GM18499 (cell line): Measurements from ENCODE around the gene HOXD10.

Source experiments
- ATAC-seq: cut with Tn5 transposase; IDR thresholded peaks from one replicate; pipeline ENCODE4 v1.9.1; 2021; ENCODE audit warnings: moderate number of reproducible peaks; ENCODE audit not compliant: insufficient read depth, unreplicated experiment

The HOXD10 gene

DNA sequence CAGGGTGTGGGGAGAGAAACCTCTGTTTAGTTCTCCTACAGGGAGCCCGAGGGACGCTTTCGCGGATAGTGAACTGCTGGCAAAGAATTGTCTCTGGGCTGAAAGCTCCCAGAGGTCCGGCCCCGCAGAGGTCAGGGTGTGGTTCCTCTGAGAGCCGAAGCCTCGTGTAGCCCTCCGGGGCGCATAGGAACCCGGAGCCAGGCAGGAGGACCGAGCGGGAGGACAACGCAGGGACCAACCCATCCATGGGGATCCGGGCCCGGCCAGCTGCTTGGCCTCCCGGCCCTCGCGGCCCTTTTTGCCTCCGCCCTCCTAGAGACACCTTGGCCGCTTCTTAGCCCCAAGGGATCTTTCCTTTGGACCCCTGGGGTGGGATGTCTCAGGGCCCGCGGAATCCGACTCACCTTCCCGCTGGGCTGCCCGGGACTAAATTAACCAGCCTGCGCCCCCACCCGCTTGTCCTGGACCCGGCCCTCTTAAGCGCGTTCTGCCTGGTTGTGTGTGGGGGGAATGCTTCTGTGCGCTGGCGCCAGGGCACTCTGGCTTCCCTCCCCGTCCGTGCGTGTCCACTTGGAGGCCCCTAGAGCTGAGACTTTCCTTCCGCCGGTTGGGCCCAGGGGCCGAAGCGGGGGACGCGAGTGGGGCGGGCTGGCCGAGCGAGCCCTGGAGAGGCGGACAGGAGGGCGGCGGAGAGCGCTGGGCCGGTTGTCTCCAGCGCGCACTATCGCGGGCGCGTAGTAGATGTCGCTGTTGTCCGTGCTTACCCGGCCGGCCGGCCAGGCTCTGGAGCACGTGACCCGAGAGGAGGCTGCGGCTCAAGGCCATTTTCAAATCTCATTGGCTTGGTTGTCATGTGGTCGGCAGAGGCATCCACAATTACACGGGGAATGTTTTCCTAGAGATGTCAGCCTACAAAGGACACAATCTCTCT is at the start of gene HOXD10:
Gene HOXD10 (plus strand): TSS at position 896 of the 931 bp plus-strand sequence. CDS start 56 bp downstream, outside the sequence.
- no peak for ATAC-seq

GRCh38 chr2:176067589-176068418 is 48.8 kb upstream of the HOXD10 start:
- ATAC-seq: no peak

- no peak for ATAC-seq
Measured at GRCh38 chr2:176068419-176068832, 48.2 kb upstream of the HOXD10 start.

DNA sequence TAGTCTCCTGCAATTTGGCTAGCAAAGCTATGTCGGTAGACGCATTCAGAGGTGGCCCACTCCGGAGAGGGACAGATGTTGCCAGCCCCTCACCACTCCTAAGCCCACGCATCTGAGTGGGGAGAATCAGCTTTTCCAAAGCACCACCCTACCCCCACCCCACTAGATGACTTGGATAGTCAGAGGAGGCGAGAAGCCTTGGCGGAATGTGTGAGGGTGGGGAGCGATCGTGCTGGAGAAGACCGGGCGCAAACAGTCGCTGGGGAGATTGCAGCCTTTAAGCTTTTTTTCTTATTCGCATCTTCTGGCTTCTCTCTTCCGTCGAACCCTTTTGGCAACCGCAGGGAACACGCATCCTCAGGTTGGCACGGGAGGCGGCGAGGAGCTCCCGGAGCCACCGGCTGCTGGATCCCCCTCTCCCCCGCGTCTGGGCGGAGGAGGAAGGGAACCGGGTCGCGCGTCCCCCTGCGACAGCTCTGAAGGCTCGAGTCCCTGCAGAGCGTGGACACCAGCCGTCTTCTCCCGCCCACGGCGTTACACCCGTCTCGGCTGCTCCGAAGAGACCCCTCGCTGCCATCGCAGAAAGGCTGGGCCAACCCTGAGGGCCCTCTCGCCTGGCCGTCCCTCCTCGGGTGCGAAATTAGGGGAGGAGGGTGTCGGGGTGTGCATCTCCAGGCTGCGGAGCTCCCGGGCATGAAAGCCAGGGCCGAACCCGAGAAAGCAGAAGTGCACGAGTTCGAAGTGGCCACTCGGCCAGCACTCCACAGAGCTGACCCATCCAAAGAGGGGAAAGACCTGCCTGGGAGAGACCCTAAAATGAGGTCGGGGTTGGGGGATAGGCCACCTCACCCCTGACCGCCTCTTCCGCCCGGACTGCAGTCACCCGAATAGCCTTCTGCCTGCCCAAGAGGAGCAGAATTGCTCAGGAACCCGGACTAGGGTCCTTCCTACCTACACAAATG is 45.0 kb upstream of the HOXD10 start:
- ATAC-seq: no peak

DNA sequence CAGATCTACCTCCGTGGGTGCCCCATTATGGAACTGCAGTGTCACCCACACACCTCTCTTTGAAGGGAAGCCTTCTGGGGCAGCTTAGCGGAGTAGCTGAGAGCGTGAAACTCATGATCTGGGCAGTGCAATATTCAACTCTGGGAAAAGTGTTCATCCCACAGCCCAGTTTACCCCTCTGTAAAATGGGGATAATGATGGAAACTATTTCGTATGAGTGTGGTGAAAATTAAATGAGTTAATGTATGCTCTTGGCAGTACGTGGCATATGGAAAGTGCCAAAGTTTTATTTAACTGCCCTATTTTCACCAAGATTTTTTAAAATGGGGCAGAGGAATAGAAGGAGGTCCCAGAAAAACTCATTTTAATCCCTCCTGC is 44.3 kb upstream of the HOXD10 start:
- no peak for ATAC-seq

DNA sequence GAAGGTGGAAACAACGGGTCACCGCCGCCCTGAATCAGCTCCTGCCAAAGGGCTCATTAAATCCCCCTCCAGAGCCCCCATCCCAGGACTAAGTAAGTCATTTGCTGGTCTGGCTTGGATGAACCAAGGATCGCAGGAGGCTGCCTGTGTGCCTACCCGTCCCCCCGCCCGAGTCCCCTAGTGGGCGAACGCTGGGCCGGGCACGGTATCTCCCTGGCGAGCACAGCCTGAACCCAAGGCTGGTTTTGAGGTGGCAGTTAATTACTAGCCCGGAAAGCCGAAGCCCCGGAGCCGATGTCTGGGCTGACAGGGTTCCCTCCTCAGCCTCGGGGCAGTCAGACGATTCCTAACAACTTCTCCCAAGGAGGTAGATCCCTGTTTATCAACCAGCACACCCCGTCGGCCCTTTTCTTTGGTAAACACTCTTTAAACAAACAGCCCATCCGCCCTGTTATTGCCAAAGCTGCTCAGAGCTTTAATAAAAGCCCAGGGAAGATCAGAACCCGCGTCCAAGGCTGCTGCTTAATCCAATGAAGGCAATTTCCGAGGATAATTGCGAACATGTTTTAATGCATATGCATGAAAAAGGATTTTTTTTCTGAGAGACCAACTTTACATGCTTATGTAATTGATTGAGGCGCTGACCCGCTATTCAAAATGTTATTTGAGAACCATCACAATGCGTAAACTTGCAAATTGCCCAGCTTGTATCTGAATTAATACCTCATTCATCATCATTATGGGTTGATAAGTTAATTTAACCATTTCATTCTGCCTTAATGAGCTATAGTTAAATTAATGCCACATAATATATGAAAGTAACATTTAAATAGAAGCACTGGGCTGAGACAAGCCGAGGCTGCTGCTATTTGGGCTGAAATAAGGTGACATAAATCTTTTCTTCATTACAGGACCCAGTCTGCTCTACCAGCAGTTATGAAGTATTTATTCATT is 43.4 kb upstream of the HOXD10 start:
- no peak for ATAC-seq

DNA sequence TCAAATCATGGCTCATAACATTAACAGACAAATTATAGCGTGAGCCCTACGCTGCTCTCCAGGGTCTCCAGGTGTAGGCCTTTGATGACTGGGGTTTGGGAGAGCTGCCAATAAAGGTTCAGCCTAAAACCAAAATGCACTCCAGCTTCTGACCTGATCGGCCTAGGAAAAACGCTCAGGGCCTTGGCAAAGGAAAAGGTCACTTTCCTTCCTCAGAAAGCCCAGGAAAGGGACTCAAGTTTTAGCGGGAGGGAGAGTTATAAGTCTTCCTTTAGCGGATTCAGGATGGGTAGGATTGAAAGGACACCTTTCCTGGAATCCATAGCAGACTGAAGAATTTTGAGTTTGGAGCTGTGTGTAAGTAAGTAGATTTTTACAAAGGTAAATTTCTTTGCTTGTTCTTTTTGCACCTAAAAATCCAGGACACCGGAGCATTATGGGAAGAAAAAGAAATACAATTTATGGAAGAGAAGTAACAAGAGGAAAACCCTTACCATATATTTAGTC is 41.6 kb upstream of the HOXD10 start:
- ATAC-seq: no peak

- no peak for ATAC-seq
Measured at GRCh38 chr2:176075481-176075880, 41.1 kb upstream of the HOXD10 start.

DNA sequence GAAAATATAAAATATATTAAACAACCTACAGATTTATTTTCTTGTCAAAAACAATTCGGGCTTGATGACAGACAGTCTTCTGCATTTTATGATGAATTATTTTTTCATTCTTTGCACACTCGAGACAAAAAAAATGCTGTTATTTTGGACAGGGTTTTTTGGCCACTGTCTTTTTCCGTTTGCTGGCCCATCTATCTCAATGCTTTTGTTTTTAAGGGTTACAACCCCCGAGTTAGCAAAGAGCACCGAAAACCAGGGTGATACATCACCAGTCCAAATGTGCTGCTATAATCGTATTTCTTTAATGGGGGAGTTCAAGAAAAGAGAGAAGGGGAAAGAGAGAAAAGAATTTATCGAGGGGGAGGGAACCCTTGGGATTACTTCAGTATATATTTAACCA is 40.5 kb upstream of the HOXD10 start:
- ATAC-seq: no peak

- ATAC-seq: no peak
Measured at GRCh38 chr2:176076796-176077195, 39.8 kb upstream of the HOXD10 start.

DNA sequence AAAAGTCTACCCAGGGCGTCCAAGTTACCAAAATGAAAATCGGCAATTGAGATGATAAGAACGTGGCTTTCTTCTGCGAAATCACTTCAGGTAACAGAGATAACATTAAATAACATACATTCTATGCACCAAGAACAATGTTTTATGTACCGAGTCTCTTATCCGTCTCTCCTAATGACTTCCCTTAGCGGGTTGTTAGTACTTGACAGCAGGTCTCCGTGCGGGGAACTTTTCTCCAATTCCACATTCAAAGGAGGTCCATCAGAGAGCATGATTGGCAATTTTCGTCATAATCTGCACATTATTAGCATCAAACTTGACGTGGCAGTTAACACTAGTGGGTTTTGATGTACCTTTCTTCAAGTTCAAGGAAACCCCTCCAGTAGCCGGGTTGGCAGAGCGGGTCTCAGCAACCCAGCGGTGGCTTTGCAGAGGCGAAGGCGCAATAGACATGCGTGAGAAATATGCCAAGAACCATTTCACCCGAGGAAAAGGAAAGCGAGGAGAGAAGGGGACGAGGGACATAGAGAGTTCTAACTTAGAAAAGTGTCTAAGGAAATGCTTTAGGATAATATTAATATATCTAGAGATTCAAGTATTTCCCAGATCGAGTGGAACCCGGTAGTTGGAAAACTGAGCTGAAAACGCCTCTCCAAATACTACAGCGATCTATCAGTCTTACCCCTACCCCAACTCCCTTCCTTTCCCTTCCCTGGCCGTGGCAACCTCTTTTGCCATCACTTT is 37.9 kb upstream of the HOXD10 start:
- no peak for ATAC-seq

DNA sequence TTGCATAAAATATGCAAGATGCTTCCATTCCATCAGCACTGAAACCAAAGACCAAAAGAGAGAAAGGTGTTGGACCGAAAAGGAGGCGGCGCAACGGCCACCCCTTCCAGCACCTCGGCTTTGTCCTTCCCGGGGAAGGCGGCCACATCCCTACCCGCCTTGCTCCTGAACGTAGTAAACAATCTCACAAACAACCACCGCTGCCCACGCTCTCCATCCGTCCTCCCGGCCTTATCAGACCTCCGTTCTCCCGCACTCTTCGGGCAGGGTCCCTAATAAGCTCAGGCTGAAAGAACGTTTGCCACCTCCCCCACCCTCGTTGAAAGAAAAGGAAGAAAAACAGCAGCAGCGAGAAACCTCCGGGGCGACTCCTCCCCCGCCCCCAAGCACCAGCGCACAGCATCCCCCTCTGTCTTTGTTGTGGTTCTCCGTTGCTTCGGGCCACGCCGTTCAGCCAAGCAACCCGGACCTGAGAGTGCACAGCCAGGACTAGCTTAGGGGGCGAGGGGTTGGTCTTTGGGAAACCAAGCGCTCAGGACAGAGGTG is 37.2 kb upstream of the HOXD10 start:
- ATAC-seq: no peak

GRCh38 chr2:176079831-176080539 is 36.6 kb upstream of the HOXD10 start:
- ATAC-seq: no peak

DNA sequence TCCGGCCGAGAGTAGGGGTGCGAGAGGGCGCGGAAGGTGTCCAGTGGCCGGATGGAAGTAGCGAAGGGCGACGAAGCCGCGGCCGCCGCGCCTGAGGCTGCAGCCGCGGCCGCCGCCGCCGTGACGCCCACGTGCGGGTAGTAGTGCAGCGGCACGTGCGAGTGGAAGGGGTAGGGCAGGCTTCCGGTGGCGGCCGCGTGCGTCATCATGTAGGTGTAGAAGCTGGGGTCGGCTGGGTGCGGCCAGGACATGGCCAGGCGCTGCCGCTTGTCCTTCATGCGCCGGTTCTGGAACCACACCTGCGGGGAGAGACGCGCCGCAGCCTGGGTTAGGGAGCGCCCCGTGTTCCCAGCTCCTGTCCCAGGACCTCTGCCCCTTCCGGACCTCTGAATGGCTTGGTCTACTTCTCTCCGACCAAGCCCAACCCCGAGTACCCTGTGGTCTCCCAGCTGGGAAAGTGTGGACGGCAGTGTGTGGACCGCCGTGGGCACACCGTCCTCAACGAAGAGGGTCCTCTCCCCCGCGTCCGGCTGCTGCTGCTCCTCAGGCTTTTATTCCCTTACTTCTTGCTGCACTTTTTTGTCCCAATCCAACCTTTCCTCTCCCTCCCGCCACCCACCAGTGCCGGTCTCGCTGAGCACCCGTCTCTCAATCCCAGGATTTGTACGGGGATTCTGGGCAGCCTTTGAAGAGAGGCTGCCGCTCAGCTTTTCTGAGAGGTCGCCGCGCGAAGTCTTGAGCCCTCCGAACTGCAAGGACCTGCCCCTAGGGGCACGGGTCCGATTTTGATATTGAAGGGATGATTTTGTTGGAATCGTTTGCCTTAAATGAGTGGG is 35.8 kb upstream of the HOXD10 start:
- no peak for ATAC-seq

DNA sequence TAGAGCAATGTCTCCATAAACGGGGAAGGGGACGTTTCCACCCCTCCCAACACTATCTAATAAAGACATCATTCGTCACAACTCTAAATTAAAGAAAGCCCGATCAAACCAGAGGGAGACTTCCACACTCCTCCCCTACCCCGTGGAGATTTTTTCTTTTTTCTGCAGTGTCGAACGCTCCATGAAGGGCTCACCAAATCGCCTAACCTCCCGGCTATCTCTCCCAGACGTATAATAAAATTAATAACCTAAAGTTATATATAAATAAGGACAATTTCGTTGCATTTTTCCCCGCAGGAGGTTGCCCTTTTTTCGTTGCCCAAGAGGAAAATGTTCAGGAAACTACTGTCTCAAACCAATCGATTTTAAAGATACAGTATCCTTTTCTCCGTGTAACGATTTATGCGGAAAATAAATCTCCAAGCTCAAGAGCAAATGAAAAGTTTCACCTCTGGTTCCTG is 35.2 kb upstream of the HOXD10 start:
- ATAC-seq: no peak

DNA sequence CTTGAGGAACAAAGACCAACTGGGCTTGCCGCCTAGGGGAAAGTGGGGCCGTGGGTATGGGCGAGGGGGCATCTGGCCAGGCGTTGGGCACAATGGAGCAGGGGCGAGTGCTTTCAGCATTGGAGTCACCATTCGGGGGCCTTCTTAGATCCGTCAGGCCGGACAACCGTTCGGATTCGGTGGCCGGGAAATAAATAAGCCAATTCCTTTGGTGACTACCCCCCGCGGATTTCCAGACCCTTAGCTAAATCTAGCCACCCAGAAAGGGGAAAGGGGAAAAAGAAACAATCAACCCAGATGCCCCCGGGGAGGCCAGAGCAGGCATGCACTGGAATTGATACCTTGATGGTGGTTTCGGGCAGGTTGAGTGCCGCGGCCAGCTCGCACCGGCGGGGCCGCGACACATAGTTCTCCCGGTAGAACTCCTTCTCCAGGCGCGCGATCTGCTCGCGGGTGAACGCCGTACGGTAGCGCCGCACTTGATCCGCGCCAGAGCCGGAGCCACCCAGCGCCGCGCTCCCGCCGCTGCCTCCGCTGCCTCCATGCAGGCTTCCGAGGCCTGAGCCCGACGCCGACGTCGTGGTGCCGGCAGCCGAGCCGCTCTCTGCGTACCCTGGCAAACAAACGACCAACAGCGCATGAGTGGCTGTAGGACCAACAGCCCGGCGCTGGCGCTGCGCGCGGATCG is 34.6 kb upstream of the HOXD10 start:
- ATAC-seq: no peak
